HEK293 (cell line): Measurements from ENCODE around the gene RIC8A.

Experiments used
- CTCF ChIA-PET: fragments of 350-600 bp; formaldehyde crosslinking; extraction: SDS; loops from one replicate; lab custom pipeline; 2021; ENCODE audit warnings: antibody characterized with exemption; lab: Yijun Ruan, JAX
- POLR2A ChIA-PET: fragments of 300-600 bp; formaldehyde crosslinking; extraction: SDS; loops from one replicate; lab custom pipeline; 2020; ENCODE audit warnings: antibody characterized with exemption, inconsistent platforms; lab: Yijun Ruan, JAX
- H3K27ac ChIP-seq: fragments of 200-500 bp; sonication (Bioruptor generic); 2 replicates; pipeline ENCODE4 v1.5.1; 2014; ENCODE audit warnings: low read depth, low read length, control low read depth, inconsistent platforms; ENCODE audit errors: extremely low read depth
- H3K36me3 ChIP-seq, 2 experiments: fragments of 200-500 bp in 1 of 2; sonication (Bioruptor generic) in 1 of 2; 1 replicate in 1 of 2; 2 replicates in 1 of 2; pipeline ENCODE4 v1.5.1; 2014 to 2017; ENCODE audit warnings: inconsistent platforms in 2 of 2, low read length in 2 of 2; ENCODE audit not compliant: control insufficient read depth in 2 of 2, insufficient read depth in 1 of 2
- H3K4me1 ChIP-seq: fragments of 200-500 bp; sonication (Bioruptor generic); 2 replicates; pipeline ENCODE4 v1.5.1; 2014; ENCODE audit warnings: mild to moderate bottlenecking, low read length, inconsistent platforms; ENCODE audit not compliant: control insufficient read depth, insufficient read depth
- H3K4me3 ChIP-seq: 2 replicates; pipeline ENCODE4 v1.5.1; 2011; ENCODE audit warnings: low read depth, mild to moderate bottlenecking, control low read depth, low read length, moderate library complexity
- H3K9me3 ChIP-seq: fragments of 200-500 bp; sonication (Bioruptor generic); 2 replicates; pipeline ENCODE4 v1.5.1; 2014; ENCODE audit warnings: low read depth, low read length, inconsistent platforms; ENCODE audit not compliant: control insufficient read depth, insufficient read depth
- GLI2 ChIP-seq: fragments of 450-650 bp; formaldehyde crosslinking; IDR thresholded peaks from 2 replicates; pipeline ENCODE4; 2017; ENCODE audit warnings: missing biosample characterization, missing genetic modification characterization, low read depth, borderline replicate concordance
- MZF1 ChIP-seq: fragments of 450-650 bp; formaldehyde crosslinking; IDR thresholded peaks from 2 replicates; pipeline ENCODE4 v1.5.1; 2017; ENCODE audit warnings: missing biosample characterization, missing genetic modification characterization, borderline replicate concordance
- SP3 ChIP-seq: fragments of 450-650 bp; formaldehyde crosslinking; IDR thresholded peaks from 2 replicates; pipeline ENCODE4 v1.5.1; 2016; ENCODE audit warnings: missing biosample characterization, missing genetic modification characterization
- TRIM28 ChIP-seq: IDR thresholded peaks from 2 replicates; pipeline ENCODE4 v1.6.1; 2011; ENCODE audit warnings: low read length, control low read depth, borderline replicate concordance
- YY2 ChIP-seq: fragments of 450-650 bp; formaldehyde crosslinking; IDR thresholded peaks from 2 replicates; pipeline ENCODE4 v1.5.1; 2016; ENCODE audit warnings: missing biosample characterization, missing genetic modification characterization
- ZFP41 ChIP-seq: fragments of 450-650 bp; formaldehyde crosslinking; IDR thresholded peaks from 2 replicates; pipeline ENCODE4 v1.5.1; 2016; ENCODE audit warnings: missing biosample characterization, missing genetic modification characterization, borderline replicate concordance
- ZNF214 ChIP-seq: fragments of 450-650 bp; formaldehyde crosslinking; IDR thresholded peaks from 2 replicates; pipeline ENCODE4 v1.5.1; 2017; ENCODE audit warnings: missing biosample characterization, mild to moderate bottlenecking, missing genetic modification characterization, borderline replicate concordance
- ZNF311 ChIP-seq: fragments of 450-650 bp; formaldehyde crosslinking; IDR thresholded peaks from 2 replicates; pipeline ENCODE4 v1.5.1; 2017; ENCODE audit warnings: missing biosample characterization, missing genetic modification characterization, borderline replicate concordance
- ZNF350 ChIP-seq: fragments of 450-650 bp; formaldehyde crosslinking; IDR thresholded peaks from 2 replicates; pipeline ENCODE4 v1.5.0; 2017; ENCODE audit warnings: missing biosample characterization, mild to moderate bottlenecking, missing genetic modification characterization
- ZNF423 ChIP-seq: fragments of 450-650 bp; formaldehyde crosslinking; IDR thresholded peaks from 2 replicates; pipeline ENCODE4 v1.5.1; 2016; ENCODE audit warnings: missing biosample characterization, missing genetic modification characterization
- ZNF426 ChIP-seq: fragments of 450-650 bp; formaldehyde crosslinking; IDR thresholded peaks from 2 replicates; pipeline ENCODE4 v1.5.1; 2017; ENCODE audit warnings: missing biosample characterization, missing genetic modification characterization, mild to moderate bottlenecking, inconsistent platforms, moderate library complexity
- ZNF433 ChIP-seq: fragments of 450-650 bp; formaldehyde crosslinking; IDR thresholded peaks from 2 replicates; pipeline ENCODE4 v1.5.1; 2016; ENCODE audit warnings: missing biosample characterization, missing genetic modification characterization, low read depth
- ZNF501 ChIP-seq: fragments of 450-650 bp; formaldehyde crosslinking; IDR thresholded peaks from 2 replicates; pipeline ENCODE4 v1.5.1; 2016; ENCODE audit warnings: missing biosample characterization, missing genetic modification characterization
- ZNF510 ChIP-seq: fragments of 450-650 bp; formaldehyde crosslinking; IDR thresholded peaks from 2 replicates; pipeline ENCODE4 v1.5.1; 2018; ENCODE audit warnings: mild to moderate bottlenecking, missing genetic modification characterization, missing biosample characterization; ENCODE audit not compliant: insufficient replicate concordance
- ZNF514 ChIP-seq: fragments of 450-650 bp; formaldehyde crosslinking; IDR thresholded peaks from 2 replicates; pipeline ENCODE4 v1.5.1; 2016; ENCODE audit warnings: missing biosample characterization, missing genetic modification characterization
- ZNF521 ChIP-seq: fragments of 450-650 bp; formaldehyde crosslinking; IDR thresholded peaks from 2 replicates; pipeline ENCODE4 v1.5.1; 2017; ENCODE audit warnings: missing biosample characterization, mild to moderate bottlenecking, missing genetic modification characterization
- ZNF660 ChIP-seq: fragments of 450-650 bp; IDR thresholded peaks from 2 replicates; pipeline ENCODE4 v1.5.1; 2018; ENCODE audit warnings: missing biosample characterization, mild to moderate bottlenecking, missing genetic modification characterization
- TF ChIP-seq, protein P1 (sequence below): fragments of 450-650 bp; formaldehyde crosslinking; IDR thresholded peaks from 2 replicates; pipeline ENCODE4 v1.5.1; 2016; ENCODE audit warnings: missing biosample characterization, missing genetic modification characterization
- TF ChIP-seq, protein P2 (sequence below): fragments of 450-650 bp; formaldehyde crosslinking; IDR thresholded peaks from 2 replicates; pipeline ENCODE4 v1.5.1; 2016; ENCODE audit warnings: missing biosample characterization, missing genetic modification characterization
- TF ChIP-seq, protein P3 (sequence below): IDR thresholded peaks from 2 replicates; pipeline ENCODE4 v1.6.1; 2011; ENCODE audit warnings: mild to moderate bottlenecking, low read depth, low read length, borderline replicate concordance
- TF ChIP-seq, protein P4 (sequence below): fragments of 450-650 bp; formaldehyde crosslinking; IDR thresholded peaks from 2 replicates; pipeline ENCODE4 v1.5.1; 2017; ENCODE audit warnings: missing biosample characterization, missing genetic modification characterization

Gene RIC8A

DNA sequence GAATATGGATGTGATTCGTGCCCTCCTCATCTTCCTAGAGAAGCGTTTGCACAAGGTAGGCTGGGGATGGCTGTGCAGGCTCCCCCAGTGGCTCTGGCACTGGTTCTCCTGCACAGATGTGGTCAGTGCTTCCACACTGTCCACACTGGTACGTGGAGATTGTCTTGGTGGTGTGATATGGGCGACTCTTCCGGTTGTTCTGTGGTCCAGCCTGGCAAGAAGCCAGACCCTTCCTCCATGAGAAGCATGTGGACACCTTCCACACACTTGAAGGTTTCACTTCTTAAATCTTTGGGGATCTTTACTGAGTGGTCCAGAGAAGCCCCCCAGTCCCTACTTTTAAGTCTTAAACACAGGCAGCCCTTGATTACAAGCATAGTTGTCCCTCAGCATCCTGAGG, 3.8 kb downstream of the RIC8A start (continued):
- TF ChIP-seq, protein P1, sequence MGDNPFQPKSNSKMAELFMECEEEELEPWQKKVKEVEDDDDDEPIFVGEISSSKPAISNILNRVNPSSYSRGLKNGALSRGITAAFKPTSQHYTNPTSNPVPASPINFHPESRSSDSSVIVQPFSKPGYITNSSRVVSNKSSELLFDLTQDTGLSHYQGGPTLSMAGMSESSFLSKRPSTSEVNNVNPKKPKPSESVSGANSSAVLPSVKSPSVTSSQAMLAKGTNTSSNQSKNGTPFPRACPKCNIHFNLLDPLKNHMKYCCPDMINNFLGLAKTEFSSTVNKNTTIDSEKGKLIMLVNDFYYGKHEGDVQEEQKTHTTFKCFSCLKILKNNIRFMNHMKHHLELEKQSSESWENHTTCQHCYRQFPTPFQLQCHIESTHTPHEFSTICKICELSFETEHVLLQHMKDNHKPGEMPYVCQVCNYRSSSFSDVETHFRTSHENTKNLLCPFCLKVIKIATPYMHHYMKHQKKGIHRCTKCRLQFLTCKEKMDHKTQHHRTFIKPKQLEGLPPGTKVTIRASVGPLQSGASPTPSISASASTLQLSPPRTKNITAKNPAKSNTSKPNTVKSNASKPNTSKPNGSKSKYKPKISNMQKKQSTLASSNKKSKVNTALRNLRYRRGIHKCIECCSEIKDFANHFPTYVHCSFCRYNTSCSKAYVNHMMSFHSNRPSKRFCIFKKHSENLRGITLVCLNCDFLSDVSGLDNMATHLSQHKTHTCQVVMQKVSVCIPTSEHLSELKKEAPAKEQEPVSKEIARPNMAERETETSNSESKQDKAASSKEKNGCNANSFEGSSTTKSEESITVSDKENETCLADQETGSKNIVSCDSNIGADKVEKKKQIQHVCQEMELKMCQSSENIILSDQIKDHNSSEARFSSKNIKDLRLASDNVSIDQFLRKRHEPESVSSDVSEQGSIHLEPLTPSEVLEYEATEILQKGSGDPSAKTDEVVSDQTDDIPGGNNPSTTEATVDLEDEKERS = no peak

DNA sequence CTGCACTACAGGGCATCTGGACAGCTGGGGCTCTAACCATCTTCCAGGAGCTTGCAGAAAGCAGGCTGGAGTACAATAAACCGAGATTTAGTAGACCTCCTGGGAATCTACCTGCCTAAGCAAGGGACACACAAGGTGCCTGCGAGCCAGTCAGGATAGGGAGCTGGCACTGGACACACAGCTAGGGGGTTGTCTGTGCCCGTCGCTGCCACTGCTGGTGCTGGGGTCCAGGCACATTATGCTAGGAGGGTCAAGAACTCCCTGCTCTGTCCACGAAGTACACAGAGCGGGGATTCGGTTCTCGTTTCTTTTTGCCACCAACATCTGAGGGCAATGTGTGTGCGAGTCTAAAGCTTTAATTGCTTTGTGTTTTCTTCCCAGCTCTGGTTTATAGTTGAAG, 4.2 kb downstream of the RIC8A start:
- Histone ChIP-seq H3K4me3 (no peak overlapping the region), H3K36me3 (peaks cover 0 to 76% of the 10 kb centered on the region in 2 experiments; a peak in 1 of 3 replicates), H3K4me1 (no peaks in the 10 kb centered on the region), H3K27ac (no peak overlapping the region), H3K9me3 (no peaks in the 10 kb centered on the region)
- TF ChIP-seq SP3 (tag by site-specific recombination) = no peak
- TF ChIP-seq ZFP41 (tag by site-specific recombination) = no peak
- TF ChIP-seq, protein P2, sequence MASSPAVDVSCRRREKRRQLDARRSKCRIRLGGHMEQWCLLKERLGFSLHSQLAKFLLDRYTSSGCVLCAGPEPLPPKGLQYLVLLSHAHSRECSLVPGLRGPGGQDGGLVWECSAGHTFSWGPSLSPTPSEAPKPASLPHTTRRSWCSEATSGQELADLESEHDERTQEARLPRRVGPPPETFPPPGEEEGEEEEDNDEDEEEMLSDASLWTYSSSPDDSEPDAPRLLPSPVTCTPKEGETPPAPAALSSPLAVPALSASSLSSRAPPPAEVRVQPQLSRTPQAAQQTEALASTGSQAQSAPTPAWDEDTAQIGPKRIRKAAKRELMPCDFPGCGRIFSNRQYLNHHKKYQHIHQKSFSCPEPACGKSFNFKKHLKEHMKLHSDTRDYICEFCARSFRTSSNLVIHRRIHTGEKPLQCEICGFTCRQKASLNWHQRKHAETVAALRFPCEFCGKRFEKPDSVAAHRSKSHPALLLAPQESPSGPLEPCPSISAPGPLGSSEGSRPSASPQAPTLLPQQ (tag by site-specific recombination) = no peak
- TF ChIP-seq ZNF510 = no peak
- TF ChIP-seq ZNF521 (tag by site-specific recombination) = no peak
- TF ChIP-seq ZNF514 (tag by site-specific recombination) = no peak
- no peak for TF ChIP-seq ZNF423 (tag by site-specific recombination)
- TF ChIP-seq ZNF660 (tag by site-specific recombination) = no peak
- TF ChIP-seq ZNF501 (tag by site-specific recombination) = no peak
- TF ChIP-seq YY2 = no peak
- no peak for TF ChIP-seq ZNF350 (tag by site-specific recombination)
- TF ChIP-seq MZF1 (tag by site-specific recombination) = no peak
- no peak for TF ChIP-seq ZNF311
- no peak for TF ChIP-seq GLI2 (tag by site-specific recombination)
- TF ChIP-seq ZNF214 (tag by site-specific recombination) = no peak
- TF ChIP-seq, protein P3, sequence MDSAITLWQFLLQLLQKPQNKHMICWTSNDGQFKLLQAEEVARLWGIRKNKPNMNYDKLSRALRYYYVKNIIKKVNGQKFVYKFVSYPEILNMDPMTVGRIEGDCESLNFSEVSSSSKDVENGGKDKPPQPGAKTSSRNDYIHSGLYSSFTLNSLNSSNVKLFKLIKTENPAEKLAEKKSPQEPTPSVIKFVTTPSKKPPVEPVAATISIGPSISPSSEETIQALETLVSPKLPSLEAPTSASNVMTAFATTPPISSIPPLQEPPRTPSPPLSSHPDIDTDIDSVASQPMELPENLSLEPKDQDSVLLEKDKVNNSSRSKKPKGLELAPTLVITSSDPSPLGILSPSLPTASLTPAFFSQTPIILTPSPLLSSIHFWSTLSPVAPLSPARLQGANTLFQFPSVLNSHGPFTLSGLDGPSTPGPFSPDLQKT = no peak
- TF ChIP-seq ZNF426 (tag by site-specific recombination) = no peak
- TF ChIP-seq, protein P4, sequence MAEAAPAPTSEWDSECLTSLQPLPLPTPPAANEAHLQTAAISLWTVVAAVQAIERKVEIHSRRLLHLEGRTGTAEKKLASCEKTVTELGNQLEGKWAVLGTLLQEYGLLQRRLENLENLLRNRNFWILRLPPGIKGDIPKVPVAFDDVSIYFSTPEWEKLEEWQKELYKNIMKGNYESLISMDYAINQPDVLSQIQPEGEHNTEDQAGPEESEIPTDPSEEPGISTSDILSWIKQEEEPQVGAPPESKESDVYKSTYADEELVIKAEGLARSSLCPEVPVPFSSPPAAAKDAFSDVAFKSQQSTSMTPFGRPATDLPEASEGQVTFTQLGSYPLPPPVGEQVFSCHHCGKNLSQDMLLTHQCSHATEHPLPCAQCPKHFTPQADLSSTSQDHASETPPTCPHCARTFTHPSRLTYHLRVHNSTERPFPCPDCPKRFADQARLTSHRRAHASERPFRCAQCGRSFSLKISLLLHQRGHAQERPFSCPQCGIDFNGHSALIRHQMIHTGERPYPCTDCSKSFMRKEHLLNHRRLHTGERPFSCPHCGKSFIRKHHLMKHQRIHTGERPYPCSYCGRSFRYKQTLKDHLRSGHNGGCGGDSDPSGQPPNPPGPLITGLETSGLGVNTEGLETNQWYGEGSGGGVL (tag by site-specific recombination) = no peak
- no peak for TF ChIP-seq ZNF433
- TF ChIP-seq TRIM28 = no peak
- ChIA-PET POLR2A (no interaction called here), CTCF (interaction anchor here (0.5 to 0.8 kb wide), 3 partner anchors 12 to 329 kb away, joined by 3 to 4 read pairs (median 4); no protein-coding TSS in a partner anchor)
